ENCODE measurements around the gene EFS. TPM values are rescaled to one million over a fixed set of nuclear protein-coding genes. Genes with fewer than 3 reads are reported as not detected.

The EFS gene
- total RNA-seq, 4 donors from 2014 or later, result 10.1 to 21.4 (median 12.8) TPM

Small RNAs within 50 kb of the gene (small RNA-seq; reads per million reads assigned to genes)
- gene MIR208A, result 0 reads per million in 3 donors

Other genes with a start within 250 kb of the EFS start
- under 1 TPM in 1 of 4 donors, not detected in 3; 0.57 TPM for gene CEBPE, start 245.9 kb downstream of the EFS start, total RNA-seq
- gene SLC7A8, start 181.5 kb downstream of the EFS start, total RNA-seq, result 10 to 100 TPM; 19.5 to 48.3 (median 32.5) TPM
- gene RNF212B, start 127.2 kb downstream of the EFS start, total RNA-seq, result under 1 TPM in 1 of 4 donors, not detected in 3; 0.33 TPM
- 10 to 100 TPM in 3 of 4 donors, 1 to 10 TPM in 1; 8.3 to 14.2 (median 12.4) TPM for gene HOMEZ, start 79.0 kb downstream of the EFS start, total RNA-seq
- gene PPP1R3E, start 62.3 kb downstream of the EFS start, total RNA-seq, result 1 to 10 TPM; 5.4 to 6.3 (median 5.5) TPM
- gene BCL2L2, start 58.3 kb downstream of the EFS start, total RNA-seq, result 100 to 1,000 TPM in 3 of 4 donors, 10 to 100 TPM in 1; 92.8 to 132 (median 121) TPM
- gene PABPN1, start 43.7 kb downstream of the EFS start, total RNA-seq, result 10 to 100 TPM; 44.6 to 68.1 (median 53.9) TPM
- 10 to 100 TPM; 12.5 to 36.9 (median 24.9) TPM for gene SLC22A17, start 12.3 kb downstream of the EFS start, total RNA-seq
- not detected for gene IL25, start 7.6 kb upstream of the EFS start, total RNA-seq
- gene CMTM5, start 11.9 kb upstream of the EFS start, total RNA-seq, result 1 to 10 TPM in 3 of 4 donors, under 1 TPM in 1; 0.78 to 2.9 (median 1.9) TPM
- gene MYH6, start 43.1 kb upstream of the EFS start, total RNA-seq, result under 1 TPM in 3 of 4 donors, not detected in 1; under 0.01 to 0.06 (median under 0.01) TPM
- gene MYH7, start 70.5 kb upstream of the EFS start, total RNA-seq, result under 1 TPM in 2 of 4 donors, not detected in 2; 0.11 to 0.26 TPM
- 10 to 100 TPM; 21.6 to 43.2 (median 34.0) TPM for gene NGDN, start 104.5 kb upstream of the EFS start, total RNA-seq
- gene ZFHX2, start 186.6 kb upstream of the EFS start, total RNA-seq, result 1 to 10 TPM in 3 of 4 donors, under 1 TPM in 1; 0.50 to 1.8 (median 1.2) TPM
- 10 to 100 TPM; 18.3 to 20.0 (median 19.7) TPM for gene THTPA, start 191.1 kb upstream of the EFS start, total RNA-seq
- 10 to 100 TPM; 15.9 to 30.2 (median 20.0) TPM for gene AP1G2, start 202.6 kb upstream of the EFS start, total RNA-seq
- gene JPH4, start 213.6 kb upstream of the EFS start, total RNA-seq, result 1 to 10 TPM in 3 of 4 donors, under 1 TPM in 1; 0.83 to 2.8 (median 2.0) TPM